Measurements from ENCODE around the gene EIF2B2.

- TF ChIP-seq, protein P1, sequence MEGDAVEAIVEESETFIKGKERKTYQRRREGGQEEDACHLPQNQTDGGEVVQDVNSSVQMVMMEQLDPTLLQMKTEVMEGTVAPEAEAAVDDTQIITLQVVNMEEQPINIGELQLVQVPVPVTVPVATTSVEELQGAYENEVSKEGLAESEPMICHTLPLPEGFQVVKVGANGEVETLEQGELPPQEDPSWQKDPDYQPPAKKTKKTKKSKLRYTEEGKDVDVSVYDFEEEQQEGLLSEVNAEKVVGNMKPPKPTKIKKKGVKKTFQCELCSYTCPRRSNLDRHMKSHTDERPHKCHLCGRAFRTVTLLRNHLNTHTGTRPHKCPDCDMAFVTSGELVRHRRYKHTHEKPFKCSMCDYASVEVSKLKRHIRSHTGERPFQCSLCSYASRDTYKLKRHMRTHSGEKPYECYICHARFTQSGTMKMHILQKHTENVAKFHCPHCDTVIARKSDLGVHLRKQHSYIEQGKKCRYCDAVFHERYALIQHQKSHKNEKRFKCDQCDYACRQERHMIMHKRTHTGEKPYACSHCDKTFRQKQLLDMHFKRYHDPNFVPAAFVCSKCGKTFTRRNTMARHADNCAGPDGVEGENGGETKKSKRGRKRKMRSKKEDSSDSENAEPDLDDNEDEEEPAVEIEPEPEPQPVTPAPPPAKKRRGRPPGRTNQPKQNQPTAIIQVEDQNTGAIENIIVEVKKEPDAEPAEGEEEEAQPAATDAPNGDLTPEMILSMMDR (IDR thresholded peaks at IDR 0.05), result no peak
- TF ChIP-seq ZFX (IDR thresholded peaks at IDR 0.05; ENCODE audit: borderline replicate concordance), result no peak
Observed at GRCh38 chr14:75047506-75047905, 44.8 kb downstream of the EIF2B2 start.

All from 22Rv1 (cell line).